ENCODE measurements around the gene CGB1. TPM values are rescaled to one million over a fixed set of nuclear protein-coding genes. Genes with fewer than 3 reads are reported as not detected.
"Not testable (repeated sequence)": the region's sequence is repeated elsewhere in the genome, so short reads cannot be mapped to it uniquely, and the experiment has no call there.

The CGB1 gene
- total RNA-seq, 1 donor from 2014 or later: 13.7 TPM

DNA sequence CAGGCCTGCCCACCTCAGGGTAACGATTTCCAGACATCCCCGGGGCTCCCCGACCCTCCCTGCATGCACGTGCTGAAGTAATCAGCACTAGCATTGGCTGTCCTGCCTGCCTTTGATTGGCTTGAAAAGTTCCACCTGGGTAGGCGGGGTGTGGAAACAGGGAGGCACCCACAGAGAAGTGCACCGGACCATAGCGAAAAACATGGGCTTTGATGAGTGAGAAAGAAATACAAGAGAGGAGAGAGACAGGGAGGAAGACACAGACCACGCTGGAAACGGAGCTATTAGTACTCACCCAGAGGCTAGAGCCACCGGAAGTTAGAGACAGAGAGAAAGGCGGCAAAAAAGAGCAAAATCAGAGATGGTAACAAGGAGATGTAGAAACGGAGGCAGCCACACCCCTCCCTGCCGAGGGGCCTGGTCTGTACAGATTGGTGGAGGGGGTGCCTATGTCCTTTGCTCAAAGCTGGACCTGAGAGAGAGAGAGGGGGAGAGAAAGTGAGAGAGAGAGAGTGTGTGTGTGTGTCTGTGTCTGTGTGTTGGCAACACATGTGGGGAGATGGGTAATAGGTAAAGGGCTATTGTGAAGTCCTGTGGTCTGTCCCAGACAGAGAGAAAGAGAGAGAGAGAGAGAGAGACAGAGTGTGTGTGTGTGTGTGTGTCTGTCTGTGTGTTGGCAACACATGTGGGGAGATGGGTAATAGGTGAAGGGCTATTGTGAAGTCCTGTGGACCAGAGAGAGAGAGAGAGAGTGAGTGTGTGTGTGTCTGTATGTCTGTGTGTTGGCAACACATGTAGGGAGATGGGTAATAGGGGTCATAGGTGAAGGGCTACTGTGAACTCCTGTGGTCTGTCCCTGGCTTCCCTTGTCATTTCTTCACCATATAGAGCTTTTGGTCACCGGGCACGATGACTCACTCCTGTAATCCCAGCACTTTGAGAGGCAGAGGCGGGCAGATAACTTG is 15.5 kb downstream of the CGB1 start:
- Histone ChIP-seq H3K27me3 (ENCODE audit: control insufficient read depth, insufficient read depth, low read length) (no peaks in the 10 kb centered on the region), H3K36me3 (ENCODE audit: control insufficient read depth, insufficient read depth, low read length) (no peaks in the 10 kb centered on the region), H3K4me3 (ENCODE audit: low read depth, low read length) (no peak overlapping the region)
- DNase-seq (ENCODE audit: low read depth): no peak
- TF ChIP-seq, protein P1, sequence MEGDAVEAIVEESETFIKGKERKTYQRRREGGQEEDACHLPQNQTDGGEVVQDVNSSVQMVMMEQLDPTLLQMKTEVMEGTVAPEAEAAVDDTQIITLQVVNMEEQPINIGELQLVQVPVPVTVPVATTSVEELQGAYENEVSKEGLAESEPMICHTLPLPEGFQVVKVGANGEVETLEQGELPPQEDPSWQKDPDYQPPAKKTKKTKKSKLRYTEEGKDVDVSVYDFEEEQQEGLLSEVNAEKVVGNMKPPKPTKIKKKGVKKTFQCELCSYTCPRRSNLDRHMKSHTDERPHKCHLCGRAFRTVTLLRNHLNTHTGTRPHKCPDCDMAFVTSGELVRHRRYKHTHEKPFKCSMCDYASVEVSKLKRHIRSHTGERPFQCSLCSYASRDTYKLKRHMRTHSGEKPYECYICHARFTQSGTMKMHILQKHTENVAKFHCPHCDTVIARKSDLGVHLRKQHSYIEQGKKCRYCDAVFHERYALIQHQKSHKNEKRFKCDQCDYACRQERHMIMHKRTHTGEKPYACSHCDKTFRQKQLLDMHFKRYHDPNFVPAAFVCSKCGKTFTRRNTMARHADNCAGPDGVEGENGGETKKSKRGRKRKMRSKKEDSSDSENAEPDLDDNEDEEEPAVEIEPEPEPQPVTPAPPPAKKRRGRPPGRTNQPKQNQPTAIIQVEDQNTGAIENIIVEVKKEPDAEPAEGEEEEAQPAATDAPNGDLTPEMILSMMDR (IDR thresholded peaks at IDR 0.05; ENCODE audit: insufficient read depth, low read length, poor library complexity, severe bottlenecking): no peak

DNA sequence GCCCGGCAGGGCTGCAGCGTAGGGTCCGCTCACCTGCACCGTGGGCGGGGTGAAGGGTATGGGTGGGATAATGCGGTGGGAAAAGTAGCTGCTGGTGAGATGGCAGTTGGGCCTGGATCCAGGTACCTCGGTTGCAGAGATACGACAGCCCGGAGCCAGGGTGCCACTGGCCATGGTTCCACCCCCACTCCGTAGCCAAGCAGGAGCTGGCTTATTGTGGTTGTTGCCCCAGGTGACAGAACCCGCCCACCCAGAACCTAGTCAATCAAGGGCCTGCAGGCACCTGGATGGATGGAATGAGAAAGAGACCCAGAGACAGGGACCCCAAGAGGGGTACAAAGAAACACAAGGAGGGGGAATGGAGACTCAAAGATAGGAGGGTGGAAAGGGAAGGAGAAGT is 16.4 kb downstream of the CGB1 start:
- Histone ChIP-seq H3K27me3 (ENCODE audit: control insufficient read depth, insufficient read depth, low read length) (no peaks in the 10 kb centered on the region), H3K36me3 (ENCODE audit: control insufficient read depth, insufficient read depth, low read length) (no peaks in the 10 kb centered on the region), H3K4me3 (ENCODE audit: low read depth, low read length) (no peak overlapping the region)
- no peak for DNase-seq (ENCODE audit: low read depth)
- TF ChIP-seq, protein P1 (IDR thresholded peaks at IDR 0.05; ENCODE audit: insufficient read depth, low read length, poor library complexity, severe bottlenecking): no peak

DNA sequence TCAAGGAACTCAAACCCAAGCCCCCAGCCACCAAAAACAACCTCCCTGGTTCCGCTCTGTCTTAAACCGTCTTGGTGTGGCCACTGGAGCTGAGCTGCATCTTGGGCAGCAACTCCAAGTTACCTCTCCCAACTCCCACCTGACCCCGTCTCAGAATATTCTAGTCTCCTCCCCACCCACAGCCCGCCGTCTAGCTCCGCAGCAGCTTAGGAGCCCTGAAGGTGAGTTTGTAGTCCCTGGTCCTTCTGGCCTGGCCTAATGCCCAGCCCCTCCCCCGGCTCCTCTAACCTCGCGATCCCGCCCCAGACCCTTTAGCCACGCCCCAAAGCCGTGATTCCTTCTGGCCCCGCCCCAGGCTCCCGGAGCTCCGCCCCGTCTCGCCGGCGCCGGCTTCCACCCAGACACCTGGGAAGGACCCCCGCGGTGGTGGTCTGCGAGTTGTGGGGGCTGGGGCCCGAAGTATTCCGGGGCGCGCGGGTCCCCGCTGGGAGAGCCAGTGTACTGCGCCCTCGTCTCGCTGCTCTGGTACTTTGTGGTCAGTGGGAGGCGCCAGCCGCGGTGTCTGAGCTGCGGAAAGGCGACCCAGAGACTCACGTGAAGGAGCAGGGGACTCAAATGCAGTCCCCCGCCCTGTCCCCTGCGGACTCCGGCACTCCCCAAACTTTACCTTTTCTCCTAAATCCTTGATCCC is 17.3 kb downstream of the CGB1 start:
- no peaks in the 10 kb centered on the region for H3K27me3 ChIP-seq (ENCODE audit: control insufficient read depth, insufficient read depth, low read length)
- no peaks in the 10 kb centered on the region for H3K36me3 ChIP-seq (ENCODE audit: control insufficient read depth, insufficient read depth, low read length)
- DNase-seq (ENCODE audit: low read depth): no peak
- TF ChIP-seq, protein P1 (IDR thresholded peaks at IDR 0.05; ENCODE audit: insufficient read depth, low read length, poor library complexity, severe bottlenecking): peak; percentile 31
- H3K4me3 ChIP-seq (ENCODE audit: low read depth, low read length): peak overlapping the region; percentile 23

DNA sequence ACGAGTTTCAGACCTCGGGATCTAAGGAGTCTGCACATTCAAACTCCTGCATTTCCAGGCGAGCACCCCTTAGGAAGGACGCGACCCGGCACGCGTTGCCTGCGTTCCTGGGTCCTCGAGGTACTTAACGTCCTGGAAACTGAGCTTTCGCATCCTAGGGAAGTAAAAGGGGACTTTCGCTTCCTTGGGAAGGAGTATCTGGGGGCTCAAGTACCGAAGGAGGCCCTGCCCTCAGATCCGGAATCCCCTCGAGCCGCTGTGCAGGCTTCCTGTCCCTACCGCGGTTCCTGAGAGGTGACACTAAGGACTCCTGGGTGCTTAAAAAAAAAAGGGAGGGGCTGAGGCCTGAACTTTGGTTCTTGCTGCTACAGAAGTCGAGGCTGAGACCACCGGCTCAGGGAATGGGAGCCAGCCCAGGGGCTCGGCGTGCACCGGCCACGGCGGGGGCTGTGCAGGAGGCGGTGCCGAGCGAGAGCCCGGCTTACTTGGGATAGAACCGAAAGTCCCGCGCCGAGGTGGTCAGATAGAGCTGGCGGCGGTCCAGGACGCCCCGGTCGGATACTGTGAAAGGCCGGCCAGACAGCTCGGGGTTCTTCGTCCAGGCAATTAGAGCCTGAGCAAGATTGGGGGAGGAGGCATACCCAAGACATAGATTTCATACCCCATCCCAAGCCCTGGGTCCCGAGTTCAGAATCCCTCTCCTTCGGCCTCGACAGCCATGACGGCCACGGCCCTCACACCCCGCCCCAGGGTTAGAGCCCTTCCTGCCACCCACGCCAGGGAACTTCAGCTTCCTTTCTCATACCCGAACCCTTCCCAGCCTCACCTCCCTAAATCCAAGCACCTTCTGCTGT is 18.1 kb downstream of the CGB1 start:
- H3K36me3 ChIP-seq (ENCODE audit: control insufficient read depth, insufficient read depth, low read length); H3K27me3 ChIP-seq (ENCODE audit: control insufficient read depth, insufficient read depth, low read length); DNase-seq (ENCODE audit: low read depth); H3K4me3 ChIP-seq (ENCODE audit: low read depth, low read length): not testable (repeated sequence)

DNA sequence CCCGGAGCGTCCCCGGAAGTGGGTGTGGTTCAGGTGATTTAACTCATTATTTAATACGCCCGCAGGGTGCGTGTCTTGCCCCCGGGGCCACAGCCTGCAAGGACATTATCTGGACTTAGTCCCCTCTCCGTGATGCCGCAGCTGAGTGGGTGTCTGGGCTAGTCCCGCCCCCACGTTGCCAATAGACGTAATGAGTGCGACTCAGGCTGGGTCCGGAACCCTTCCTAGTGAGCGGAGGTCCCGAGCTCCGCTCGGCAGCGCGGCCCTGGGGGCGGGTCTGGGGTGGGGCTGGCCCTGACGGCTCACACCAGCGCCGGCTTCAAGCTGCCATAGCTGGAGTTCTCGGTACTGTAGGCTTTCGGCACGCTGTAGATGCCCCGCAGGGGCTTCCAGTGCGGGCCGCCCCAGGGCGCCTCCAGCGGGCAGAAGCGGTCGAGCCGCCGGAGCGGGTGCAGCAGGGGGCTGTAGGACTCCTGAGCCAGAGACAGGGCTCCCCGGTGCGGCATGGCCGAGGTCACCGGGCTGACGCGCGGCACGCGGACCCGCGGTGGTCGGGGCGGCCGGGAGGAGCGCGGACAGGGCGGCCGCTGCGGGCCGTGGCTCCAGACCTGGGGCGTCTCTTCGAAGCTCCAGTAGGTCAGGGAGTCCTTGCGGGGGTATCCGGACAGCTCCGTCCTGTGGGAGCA is 18.9 kb downstream of the CGB1 start:
- H3K36me3 ChIP-seq (ENCODE audit: control insufficient read depth, insufficient read depth, low read length): no peaks in the 10 kb centered on the region
- TF ChIP-seq, protein P1 (IDR thresholded peaks at IDR 0.05; ENCODE audit: insufficient read depth, low read length, poor library complexity, severe bottlenecking): peak; percentile 71
- H3K4me3 ChIP-seq (ENCODE audit: low read depth, low read length): peak overlapping the region; percentile 28
- no peaks in the 10 kb centered on the region for H3K27me3 ChIP-seq (ENCODE audit: control insufficient read depth, insufficient read depth, low read length)
- no peak for DNase-seq (ENCODE audit: low read depth)
